Loucy (cell line): ENCODE results near the gene KDM2B.

Experiments used
- EZH2phosphoT487 ChIP-seq: fragments of 200-600 bp; IDR thresholded peaks from 2 replicates; pipeline ENCODE4 v1.6.1; 2018; ENCODE audit warnings: antibody characterized with exemption, mild to moderate bottlenecking, moderate library complexity, borderline replicate concordance
- TF ChIP-seq, protein P1 (sequence below): fragments of 200-600 bp; sonication (generic); conservative IDR thresholded peaks from 2 replicates; pipeline ENCODE4 v1.5.1; 2014; ENCODE audit warnings: mild to moderate bottlenecking, antibody characterized with exemption, low read length

DNA sequence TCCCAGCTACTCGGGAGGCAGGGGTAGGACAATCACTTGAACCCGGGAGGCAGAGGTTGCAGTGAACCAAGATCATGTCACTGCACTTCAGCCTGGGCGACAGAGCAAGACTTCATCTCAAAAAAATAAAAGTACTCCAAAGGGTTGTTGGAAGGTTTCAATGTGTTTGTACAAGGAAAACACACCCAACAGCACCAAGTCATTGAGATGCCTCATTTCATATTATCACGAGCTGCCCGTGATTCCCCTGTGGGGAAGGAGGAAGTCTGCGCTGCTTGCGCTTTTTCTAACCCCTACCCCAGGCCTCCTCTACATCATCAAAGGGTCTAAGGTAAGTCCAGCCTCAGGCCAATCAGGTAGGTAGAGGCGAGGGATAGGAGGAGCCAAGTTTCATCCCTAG, 73.6 kb downstream of the KDM2B start:
- TF ChIP-seq, protein P1, sequence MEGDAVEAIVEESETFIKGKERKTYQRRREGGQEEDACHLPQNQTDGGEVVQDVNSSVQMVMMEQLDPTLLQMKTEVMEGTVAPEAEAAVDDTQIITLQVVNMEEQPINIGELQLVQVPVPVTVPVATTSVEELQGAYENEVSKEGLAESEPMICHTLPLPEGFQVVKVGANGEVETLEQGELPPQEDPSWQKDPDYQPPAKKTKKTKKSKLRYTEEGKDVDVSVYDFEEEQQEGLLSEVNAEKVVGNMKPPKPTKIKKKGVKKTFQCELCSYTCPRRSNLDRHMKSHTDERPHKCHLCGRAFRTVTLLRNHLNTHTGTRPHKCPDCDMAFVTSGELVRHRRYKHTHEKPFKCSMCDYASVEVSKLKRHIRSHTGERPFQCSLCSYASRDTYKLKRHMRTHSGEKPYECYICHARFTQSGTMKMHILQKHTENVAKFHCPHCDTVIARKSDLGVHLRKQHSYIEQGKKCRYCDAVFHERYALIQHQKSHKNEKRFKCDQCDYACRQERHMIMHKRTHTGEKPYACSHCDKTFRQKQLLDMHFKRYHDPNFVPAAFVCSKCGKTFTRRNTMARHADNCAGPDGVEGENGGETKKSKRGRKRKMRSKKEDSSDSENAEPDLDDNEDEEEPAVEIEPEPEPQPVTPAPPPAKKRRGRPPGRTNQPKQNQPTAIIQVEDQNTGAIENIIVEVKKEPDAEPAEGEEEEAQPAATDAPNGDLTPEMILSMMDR, result no peak
- no peak for TF ChIP-seq EZH2phosphoT487
